Measurements from ENCODE around the gene TRAF1. TPM values are rescaled to one million over a fixed set of nuclear protein-coding genes. Genes with fewer than 3 reads are reported as not detected.

The TRAF1 gene
- total RNA-seq, 1 experiment from 2014 or later, result 1.7 TPM

DNA sequence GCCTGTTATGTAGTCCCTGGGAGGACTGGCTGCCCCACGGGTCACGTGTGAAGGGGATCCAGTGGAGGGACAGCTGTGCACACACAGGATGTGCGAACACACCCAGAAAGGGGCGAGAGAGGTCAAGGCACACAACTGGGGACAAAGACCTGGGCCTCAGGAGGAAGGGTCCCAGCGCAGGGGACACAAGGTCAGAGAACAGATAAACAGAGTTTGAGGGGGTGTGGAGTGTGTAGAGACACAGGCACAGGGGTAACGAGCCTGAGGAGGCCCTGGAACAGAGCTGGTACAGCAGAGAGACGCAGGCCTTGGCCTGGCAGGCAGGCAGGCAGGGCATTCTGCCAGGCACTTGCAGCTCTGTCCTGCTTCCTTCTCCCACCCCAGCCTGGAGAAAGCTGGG, 69.1 kb downstream of the TRAF1 start:
- H3K4me1 ChIP-seq (ENCODE audit: control insufficient read depth in 1 of 2, insufficient read depth in 2 of 2, low read length in 2 of 2), result no peaks in the 10 kb centered on the region
- ATAC-seq, result no peak
- no peak overlapping the region for H3K9ac ChIP-seq (ENCODE audit: low read length)
- no TSS peak for BruUV-seq (replicated peaks)
- DNase-seq (ENCODE audit: low read depth, low spot score), result no peak
- H3K4me2 ChIP-seq (ENCODE audit: low read length), result no peak overlapping the region
- no peaks in the 10 kb centered on the region for H3K9me2 ChIP-seq (ENCODE audit: insufficient read depth)
- TF ChIP-seq POLR2AphosphoS5 (IDR thresholded peaks at IDR 0.05; ENCODE audit: low read depth, low read length) (no peak), RAD21 (IDR thresholded peaks at IDR 0.05; ENCODE audit: low read depth) (no peak), EZH2phosphoT487 (IDR thresholded peaks at IDR 0.05; ENCODE audit: borderline replicate concordance) (no peak), ZNF274 (IDR thresholded peaks at IDR 0.05; ENCODE audit: low read depth, low read length) (no peak), FOSL1 (IDR thresholded peaks at IDR 0.05; ENCODE audit: low read depth) (no peak), ZFX (IDR thresholded peaks at IDR 0.05) (no peak), EGR1 (IDR thresholded peaks at IDR 0.05; ENCODE audit: low read depth) (no peak), TCF7L2 (IDR thresholded peaks at IDR 0.05; ENCODE audit: borderline replicate concordance, extremely low read depth, insufficient read depth, insufficient read length) (no peak), POLR2A (IDR thresholded peaks at IDR 0.05; ENCODE audit: borderline replicate concordance, extremely low read depth, insufficient read depth, insufficient read length) (no peak), SP1 (IDR thresholded peaks at IDR 0.05; ENCODE audit: low read depth) (no peak), CEBPB (IDR thresholded peaks at IDR 0.05; ENCODE audit: low read depth) (no peak), YY1 (IDR thresholded peaks at IDR 0.05; ENCODE audit: extremely low read depth, insufficient replicate concordance, low read depth, low read length) (no peak), JUND (IDR thresholded peaks at IDR 0.05) (no peak)
- TF ChIP-seq, protein P1, sequence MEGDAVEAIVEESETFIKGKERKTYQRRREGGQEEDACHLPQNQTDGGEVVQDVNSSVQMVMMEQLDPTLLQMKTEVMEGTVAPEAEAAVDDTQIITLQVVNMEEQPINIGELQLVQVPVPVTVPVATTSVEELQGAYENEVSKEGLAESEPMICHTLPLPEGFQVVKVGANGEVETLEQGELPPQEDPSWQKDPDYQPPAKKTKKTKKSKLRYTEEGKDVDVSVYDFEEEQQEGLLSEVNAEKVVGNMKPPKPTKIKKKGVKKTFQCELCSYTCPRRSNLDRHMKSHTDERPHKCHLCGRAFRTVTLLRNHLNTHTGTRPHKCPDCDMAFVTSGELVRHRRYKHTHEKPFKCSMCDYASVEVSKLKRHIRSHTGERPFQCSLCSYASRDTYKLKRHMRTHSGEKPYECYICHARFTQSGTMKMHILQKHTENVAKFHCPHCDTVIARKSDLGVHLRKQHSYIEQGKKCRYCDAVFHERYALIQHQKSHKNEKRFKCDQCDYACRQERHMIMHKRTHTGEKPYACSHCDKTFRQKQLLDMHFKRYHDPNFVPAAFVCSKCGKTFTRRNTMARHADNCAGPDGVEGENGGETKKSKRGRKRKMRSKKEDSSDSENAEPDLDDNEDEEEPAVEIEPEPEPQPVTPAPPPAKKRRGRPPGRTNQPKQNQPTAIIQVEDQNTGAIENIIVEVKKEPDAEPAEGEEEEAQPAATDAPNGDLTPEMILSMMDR (IDR thresholded peaks at IDR 0.05 in 2 of 3, conservative IDR thresholded peaks at IDR 0.05 in 1 of 3; ENCODE audit: borderline replicate concordance in 1 of 3, insufficient read depth in 1 of 3, low read depth in 2 of 3, low read length in 2 of 3), result no peak
- H3K27me3 ChIP-seq (ENCODE audit: insufficient read depth, low read length), result no peaks in the 10 kb centered on the region
- H3K9me3 ChIP-seq (ENCODE audit: control insufficient read depth in 1 of 2, insufficient read depth in 1 of 2, low read depth in 1 of 2, low read length in 2 of 2), result no peaks in the 10 kb centered on the region
- ChIA-PET POLR2A (no interaction called here), RAD21 (ENCODE audit: low non-redundant PET in 1 of 2, low total read pairs in 2 of 2, uncharacterized antibody in 2 of 2, unreplicated experiment in 2 of 2) (no interaction called here), CTCF (no interaction called here)
- no peak overlapping the region for H3K27ac ChIP-seq (ENCODE audit: low read depth, low read length)
- H4K20me1 ChIP-seq (ENCODE audit: insufficient read depth), result no peaks in the 10 kb centered on the region
- H3K36me3 ChIP-seq (ENCODE audit: control insufficient read depth in 1 of 2, insufficient read depth in 2 of 2, low read length in 2 of 2), result peaks cover 3 to 23% of the 10 kb centered on the region in 2 experiments
- no peak overlapping the region for H3K4me3 ChIP-seq (replicated peaks in 1 of 2; ENCODE audit: low read depth in 1 of 2, low read length in 2 of 2)
- no peaks in the 10 kb centered on the region for H3K79me2 ChIP-seq (ENCODE audit: insufficient read depth, low read length)
- H2AFZ ChIP-seq (ENCODE audit: low read depth, low read length, poor library complexity, severe bottlenecking), result no peak overlapping the region
- intact Hi-C loops (cut with micrococcal nuclease), result no loop called here
